GM19372 (cell line): ENCODE data around the gene RPS4Y1.

Experiments used
- ATAC-seq: cut with Tn5 transposase; IDR thresholded peaks from one replicate; pipeline ENCODE4 v1.9.1; 2021; ENCODE audit warnings: mild to moderate bottlenecking, low read depth, moderate library complexity; ENCODE audit not compliant: unreplicated experiment

Gene RPS4Y1

DNA sequence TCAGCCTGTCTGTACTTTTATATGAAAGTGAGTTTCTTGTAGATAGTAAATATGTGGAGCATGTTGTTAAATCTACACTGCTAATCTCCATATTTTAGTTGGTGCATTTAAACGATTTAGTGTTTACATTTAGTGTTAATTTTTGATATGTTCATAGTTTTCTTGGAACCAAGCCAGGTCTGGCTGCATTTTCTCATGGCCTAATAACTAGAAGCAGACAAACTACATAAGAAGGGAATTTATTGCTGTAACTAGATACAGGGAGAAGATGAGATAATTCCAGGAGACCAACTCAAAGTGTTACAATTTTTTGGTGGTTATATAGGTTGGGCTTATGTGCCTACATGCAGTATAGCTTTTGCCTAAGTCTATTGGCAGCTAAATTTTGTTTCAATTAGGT is 32.8 kb downstream of the RPS4Y1 start:
- no peak for ATAC-seq

DNA sequence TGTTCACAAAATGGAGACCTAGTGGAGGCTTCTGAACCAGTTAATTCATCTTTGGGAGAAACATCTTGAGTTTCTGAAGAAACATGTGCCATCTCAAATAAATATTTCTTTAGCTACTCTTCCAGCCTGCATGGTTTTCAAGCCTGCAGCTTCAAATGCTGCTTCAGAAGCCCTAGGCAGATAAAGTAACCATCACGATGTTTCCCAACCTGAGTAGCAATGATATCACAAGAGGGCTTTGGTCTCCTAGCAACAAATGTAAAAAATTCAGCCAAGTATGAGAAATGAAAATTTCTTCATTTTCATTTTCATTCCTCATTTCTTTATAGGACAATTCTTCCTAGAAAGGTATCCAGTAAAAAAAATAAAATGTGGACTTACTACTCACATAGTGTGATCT is 42.2 kb downstream of the RPS4Y1 start:
- ATAC-seq: no peak

- ATAC-seq: no peak
Observed at GRCh38 chrY:2885880-2886279, 44.5 kb downstream of the RPS4Y1 start.

DNA sequence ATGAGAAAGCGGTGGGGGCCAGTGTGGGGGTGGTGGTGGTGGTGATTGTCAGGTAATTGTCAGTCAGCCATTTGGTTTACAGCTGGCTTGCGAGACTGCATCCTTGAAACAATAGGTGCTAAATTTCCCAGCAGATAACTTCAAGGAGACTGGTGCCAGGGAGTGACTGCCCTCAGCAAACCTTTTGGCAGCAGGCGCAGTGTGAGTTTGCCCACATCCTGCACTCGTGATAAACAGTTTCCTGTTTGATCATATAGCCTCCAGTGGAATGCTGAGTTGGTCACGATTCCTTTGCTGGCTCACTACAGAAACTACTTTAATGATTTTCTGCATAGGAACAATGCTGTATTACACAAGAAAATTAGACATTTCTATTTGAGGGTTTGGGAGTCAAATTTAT is 46.0 kb downstream of the RPS4Y1 start:
- no peak for ATAC-seq

- ATAC-seq: peak; percentile 63
Observed at GRCh38 chrY:2887955-2888354, 46.6 kb downstream of the RPS4Y1 start.

DNA sequence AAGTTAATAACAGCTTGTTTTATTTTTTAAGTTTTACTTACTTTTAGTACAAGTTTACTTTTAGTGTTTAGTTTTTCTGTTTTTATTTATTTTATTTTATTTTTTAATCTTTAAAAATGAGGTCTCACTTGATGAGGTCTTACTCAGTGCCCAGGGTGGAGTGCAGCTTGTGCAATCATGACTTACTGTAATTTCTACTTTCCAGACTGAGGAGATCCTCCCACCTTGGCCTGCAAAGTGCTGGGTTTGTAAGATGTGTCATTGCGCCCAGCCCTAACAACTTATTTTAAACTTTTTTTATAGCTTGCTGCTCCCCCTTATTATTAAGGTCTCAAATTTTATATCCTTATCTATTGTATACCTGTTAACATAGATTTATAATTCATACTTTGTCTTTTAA is 52.1 kb downstream of the RPS4Y1 start:
- ATAC-seq: no peak

GRCh38 chrY:2896050-2896449 is 54.6 kb downstream of the RPS4Y1 start:
- no peak for ATAC-seq

GRCh38 chrY:2907356-2907755 is 66.0 kb downstream of the RPS4Y1 start:
- no peak for ATAC-seq

DNA sequence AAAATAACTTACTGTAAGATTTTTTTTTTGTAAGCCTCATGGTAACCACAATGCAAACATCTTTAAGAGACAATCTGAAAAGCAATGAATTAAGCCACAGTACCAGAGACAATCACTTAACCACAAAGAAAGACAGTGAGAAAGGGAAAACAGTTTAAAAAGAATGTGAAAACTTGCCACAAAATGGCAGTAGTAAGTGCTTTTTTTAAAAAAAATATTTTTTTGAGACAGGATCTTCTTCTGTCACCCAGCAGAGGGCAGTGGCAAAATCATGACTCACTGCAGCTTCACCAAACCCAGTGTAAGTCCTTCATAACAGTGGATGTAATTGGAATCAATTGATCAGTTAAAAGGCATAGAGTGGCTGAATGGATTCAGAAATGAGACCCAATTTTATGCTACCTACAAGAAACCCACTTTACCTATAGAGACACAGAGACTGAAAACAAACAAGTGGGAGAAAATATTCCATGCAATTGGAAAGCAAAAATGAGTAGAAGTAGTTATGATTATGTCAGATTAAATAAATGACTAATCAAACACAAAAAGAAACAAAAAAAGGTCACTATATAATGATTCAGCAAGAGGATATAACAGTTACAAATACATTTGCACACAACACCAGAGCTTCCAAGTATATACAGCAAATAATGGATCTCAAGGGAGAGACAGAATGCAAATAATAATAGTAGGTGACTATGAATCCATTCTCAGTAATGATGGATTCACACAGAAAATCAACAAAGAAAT is 71.8 kb downstream of the RPS4Y1 start:
- peak; percentile 80 for ATAC-seq
